NCI-H2196 treated with DMSO at 0.1 percent for 48 hours (cell line): Measurements from ENCODE around the gene LMO3.

Experiments
- DNase-seq: peaks from one replicate; lab custom pipeline; 2025; ENCODE audit not compliant: unreplicated experiment; lab: John Stamatoyannopoulos, UW

LMO3 gene

DNA sequence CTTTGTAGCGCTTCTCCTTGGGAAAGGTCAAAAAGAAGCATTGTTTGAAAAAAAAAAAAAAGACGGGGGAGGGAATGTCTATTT, at the start of gene LMO3:
TSS of gene LMO3 (minus strand) at position 46 of the 84 bp plus-strand sequence. CDS start 5,302 bp downstream, outside the sequence.
- DNase-seq = no peak

GRCh38 chr12:16636435-16637055, 30.6 kb upstream of the LMO3 start:
- DNase-seq = no peak

- no peak for DNase-seq
Measured at GRCh38 chr12:16634786-16635185, 28.8 kb upstream of the LMO3 start.

- no peak for DNase-seq
Measured at GRCh38 chr12:16626991-16627390, 21.0 kb upstream of the LMO3 start.

- no peak for DNase-seq
Measured at GRCh38 chr12:16622338-16622737, 16.4 kb upstream of the LMO3 start.

DNA sequence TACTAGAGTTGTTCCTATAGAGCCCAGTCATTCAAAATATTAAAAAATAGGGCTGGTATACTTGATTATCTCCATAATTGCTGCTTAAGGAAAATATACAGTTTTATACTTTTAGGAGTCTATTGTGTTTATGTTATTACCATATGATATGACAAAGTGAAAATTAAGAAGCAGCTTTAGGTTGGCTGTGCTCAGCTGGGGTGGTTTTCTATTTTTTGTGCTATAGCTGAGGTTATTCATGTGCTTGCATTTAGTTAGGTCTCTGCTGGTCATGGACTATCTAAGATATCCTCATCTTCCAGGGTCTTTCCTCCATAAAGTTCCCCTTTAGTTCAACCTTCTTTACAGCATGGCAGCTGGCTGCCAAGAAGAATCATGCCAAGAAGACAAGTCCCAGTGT, 13.6 kb upstream of the LMO3 start:
- DNase-seq = no peak

DNA sequence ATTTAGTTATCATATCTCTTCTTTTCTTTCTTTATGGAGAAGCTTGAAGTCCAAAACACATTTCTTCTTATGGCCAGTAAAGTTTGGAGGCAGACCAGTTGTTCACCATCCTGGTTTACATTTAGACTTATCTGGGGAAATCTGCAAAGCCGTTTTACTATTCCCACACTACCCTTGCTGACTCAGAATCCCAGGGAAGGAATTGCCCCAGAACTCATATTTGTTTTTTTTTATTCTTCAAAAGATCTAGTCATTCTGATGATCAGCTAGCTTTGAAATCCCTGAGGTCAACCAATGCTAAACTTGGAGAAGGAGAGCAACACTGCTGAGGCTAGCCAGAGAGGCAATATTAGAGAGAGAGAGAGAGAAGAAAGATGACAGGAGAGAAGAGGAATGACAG, 12.3 kb upstream of the LMO3 start:
- DNase-seq = no peak

DNA sequence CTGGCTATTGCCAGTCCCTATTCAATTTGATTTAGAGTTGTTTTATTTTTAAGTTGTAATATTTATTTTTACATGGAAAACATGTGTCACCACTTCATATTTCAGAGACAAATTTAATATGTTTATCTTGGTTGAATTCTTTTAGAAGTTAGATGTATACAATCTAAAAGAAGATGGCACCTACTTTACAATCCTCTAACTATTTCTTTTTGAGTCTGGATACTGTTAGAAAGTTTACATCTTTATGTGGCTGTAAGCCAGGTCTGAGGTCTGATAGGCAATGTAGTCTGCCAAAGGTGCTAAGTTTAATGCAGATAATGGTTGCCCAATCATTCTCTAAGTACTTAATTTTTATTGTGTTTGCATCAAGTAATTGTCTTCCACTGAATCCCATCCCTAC, 7.2 kb upstream of the LMO3 start:
- DNase-seq = no peak

GRCh38 chr12:16612647-16613046, 6.7 kb upstream of the LMO3 start:
- DNase-seq = no peak

- DNase-seq = no peak
Measured at GRCh38 chr12:16611146-16611545, 5.2 kb upstream of the LMO3 start.

- DNase-seq = no peak
Measured at GRCh38 chr12:16610743-16611142, 4.8 kb upstream of the LMO3 start.

GRCh38 chr12:16610001-16610585, 4.1 kb upstream of the LMO3 start:
- no peak for DNase-seq

GRCh38 chr12:16608946-16609539, 3.1 kb upstream of the LMO3 start:
- no peak for DNase-seq

- DNase-seq = no peak
Measured at GRCh38 chr12:16607906-16608775, 2.2 kb upstream of the LMO3 start.

- no peak for DNase-seq
Measured at GRCh38 chr12:16606991-16607390, 1.0 kb upstream of the LMO3 start.

GRCh38 chr12:16606201-16606849, 363 bp upstream of the LMO3 start:
- DNase-seq = no peak

DNA sequence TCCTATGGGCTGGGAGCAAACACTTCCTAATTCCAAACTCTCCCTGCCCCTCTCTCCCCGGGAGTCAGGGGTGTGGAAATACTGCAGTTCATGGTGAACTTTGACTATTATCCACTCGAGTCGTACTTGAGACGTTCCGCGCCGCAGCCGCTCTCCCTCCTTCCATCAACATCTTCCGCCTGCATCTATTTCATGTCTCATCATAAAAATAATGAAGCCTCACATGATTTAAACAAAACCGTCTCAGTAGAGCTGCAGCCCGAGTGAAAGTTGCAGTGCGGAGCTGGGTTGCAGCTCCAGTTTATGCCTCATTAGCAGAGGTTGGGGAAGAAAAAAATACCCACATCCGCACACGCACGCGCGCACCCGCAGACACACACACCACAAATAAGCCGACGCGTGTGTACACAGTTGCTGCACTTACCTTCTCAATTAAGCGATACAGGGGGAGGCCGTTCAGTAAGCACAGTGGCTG, 283 bp downstream of the LMO3 start:
- no peak for DNase-seq

GRCh38 chr12:16604596-16605252, 1.2 kb downstream of the LMO3 start:
- DNase-seq = no peak

GRCh38 chr12:16603916-16604575, 1.9 kb downstream of the LMO3 start:
- DNase-seq = no peak

- no peak for DNase-seq
Measured at GRCh38 chr12:16603260-16603915, 2.6 kb downstream of the LMO3 start.
